Mesenchymal stem cell (in vitro differentiated cells and primary cell): Measurements from ENCODE around the gene MSMO1.

Source experiments
- DNase-seq: peaks from one replicate; pipeline ENCODE4 v3.0.0-alpha.2; 2013
- H2AFZ ChIP-seq: one replicate; pipeline ENCODE4 v1.6.1; 2013; ENCODE audit warnings: low read depth, mild to moderate bottlenecking, control low read depth, inconsistent platforms, low read length, moderate library complexity
- H2AK5ac ChIP-seq: 2 replicates; pipeline ENCODE4 v1.6.1; 2013; ENCODE audit warnings: low read length, moderate library complexity, mild to moderate bottlenecking, inconsistent platforms; ENCODE audit not compliant: severe bottlenecking
- H2BK120ac ChIP-seq: one replicate; pipeline ENCODE4 v1.6.1; 2013; ENCODE audit warnings: low read depth, mild to moderate bottlenecking, inconsistent platforms, low read length, moderate library complexity
- H2BK12ac ChIP-seq, 2 experiments: one replicate each; pipeline ENCODE4 v1.6.1; 2013; ENCODE audit warnings: inconsistent platforms in 2 of 2, low read length in 2 of 2, mild to moderate bottlenecking in 2 of 2, moderate library complexity in 2 of 2, control low read depth in 1 of 2
- H2BK15ac ChIP-seq: one replicate; pipeline ENCODE4 v1.6.1; 2013; ENCODE audit warnings: mild to moderate bottlenecking, low read depth, inconsistent platforms; ENCODE audit not compliant: poor library complexity, severe bottlenecking
- H2BK5ac ChIP-seq: 2 replicates; pipeline ENCODE4 v1.6.1; 2013; ENCODE audit warnings: low read depth, mild to moderate bottlenecking, low read length, control low read depth, inconsistent platforms; ENCODE audit not compliant: poor library complexity, severe bottlenecking
- H3K14ac ChIP-seq, 2 experiments: one replicate each; pipeline ENCODE4 v1.6.1; 2013; ENCODE audit warnings: inconsistent platforms in 2 of 2, low read length in 2 of 2, control low read depth in 1 of 2, mild to moderate bottlenecking in 1 of 2, moderate library complexity in 1 of 2
- H3K18ac ChIP-seq, 2 experiments: one replicate each; pipeline ENCODE4 v1.6.1; 2013; ENCODE audit warnings: inconsistent platforms in 2 of 2, low read length in 2 of 2, control low read depth in 1 of 2, low read depth in 1 of 2, mild to moderate bottlenecking in 1 of 2
- H3K23ac ChIP-seq, 2 experiments: one replicate each; pipeline ENCODE4 v1.6.1; 2013; ENCODE audit warnings: inconsistent platforms in 2 of 2, low read length in 2 of 2, mild to moderate bottlenecking in 2 of 2, moderate library complexity in 2 of 2, control low read depth in 1 of 2
- H3K27ac ChIP-seq: 2 replicates; pipeline ENCODE4 v1.5.1; 2013; ENCODE audit warnings: mild to moderate bottlenecking, moderate library complexity, low read length, control low read depth, inconsistent platforms; ENCODE audit not compliant: poor library complexity, severe bottlenecking
- H3K27me3 ChIP-seq, 2 experiments: 2 replicates each; pipeline versions ENCODE4 v1.6.1 to v1.7.0; 2013; ENCODE audit warnings: low read length in 2 of 2, mild to moderate bottlenecking in 2 of 2, moderate library complexity in 2 of 2, control low read depth in 1 of 2, inconsistent platforms in 1 of 2; ENCODE audit not compliant: control insufficient read depth in 1 of 2, insufficient read depth in 1 of 2
- H3K36me3 ChIP-seq, 2 experiments: 2 replicates each; pipeline versions ENCODE4 v1.6.1 to v1.7.0; 2013; ENCODE audit warnings: low read length in 2 of 2, control low read depth in 1 of 2, inconsistent platforms in 1 of 2, low read depth in 1 of 2, mild to moderate bottlenecking in 1 of 2; ENCODE audit not compliant: insufficient read depth in 2 of 2, control insufficient read depth in 1 of 2
- H3K4ac ChIP-seq, 2 experiments: one replicate each; pipeline ENCODE4 v1.6.1; 2013; ENCODE audit warnings: inconsistent platforms in 2 of 2, low read length in 2 of 2, mild to moderate bottlenecking in 2 of 2, moderate library complexity in 2 of 2, control low read depth in 1 of 2, low read depth in 1 of 2
- H3K4me1 ChIP-seq: 2 replicates; pipeline ENCODE4 v1.6.1; 2013; ENCODE audit warnings: low read depth, low read length, control low read depth; ENCODE audit not compliant: control insufficient read depth, insufficient read depth
- H3K4me2 ChIP-seq: 2 replicates; pipeline ENCODE4 v1.6.1; 2013; ENCODE audit warnings: low read length, mild to moderate bottlenecking, inconsistent platforms; ENCODE audit not compliant: poor library complexity, severe bottlenecking
- H3K4me3 ChIP-seq, 2 experiments: 2 replicates each; pipeline versions ENCODE4 v1.5.1 to v1.7.0; 2013; ENCODE audit warnings: low read length in 2 of 2, mild to moderate bottlenecking in 2 of 2, control low read depth in 1 of 2, low read depth in 1 of 2; ENCODE audit not compliant: insufficient read depth in 1 of 2
- H3K79me1 ChIP-seq: replicated peaks from 2 replicates; pipeline ENCODE4 v1.6.1; 2013; ENCODE audit warnings: mild to moderate bottlenecking, control low read depth, low read length, inconsistent platforms; ENCODE audit not compliant: poor library complexity, severe bottlenecking
- H3K9ac ChIP-seq: 2 replicates; pipeline ENCODE4 v1.7.0; 2013; ENCODE audit warnings: mild to moderate bottlenecking, low read length, moderate library complexity
- H3K9me3 ChIP-seq: 2 replicates; pipeline ENCODE4 v1.7.0; 2013; ENCODE audit warnings: mild to moderate bottlenecking, low read length; ENCODE audit not compliant: control insufficient read depth
- H4K8ac ChIP-seq: one replicate; pipeline ENCODE4 v1.6.1; 2013; ENCODE audit warnings: inconsistent platforms, mild to moderate bottlenecking, low read length, moderate library complexity
- H4K91ac ChIP-seq: one replicate; pipeline ENCODE4 v1.6.1; 2013; ENCODE audit warnings: mild to moderate bottlenecking, low read length, inconsistent platforms
- WGBS: methylation state at CpG from one replicate; pipeline ENCODE4 v1.1.7; 2013; ENCODE audit warnings: mixed read lengths; 5-methylcytosine and 5-hydroxymethylcytosine counted together

The MSMO1 gene

DNA sequence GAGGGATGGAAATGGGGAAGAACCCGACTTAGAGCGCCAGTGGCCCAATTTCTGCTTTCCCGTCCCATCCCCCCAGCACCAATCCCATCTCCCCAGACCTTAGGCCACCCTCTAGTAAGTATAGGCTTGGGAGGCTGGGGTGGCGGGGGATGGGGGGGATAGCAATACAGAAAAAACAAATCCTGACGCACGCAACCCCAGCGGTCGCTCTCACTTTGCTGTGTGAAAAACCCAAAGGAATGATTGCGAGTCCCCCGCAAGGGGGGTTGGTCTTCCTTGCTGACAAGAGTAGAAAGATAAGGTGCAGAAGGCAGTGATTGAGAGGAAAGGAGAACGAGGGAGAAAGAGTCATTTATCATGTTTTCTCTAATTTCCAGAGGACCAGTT lies 52.2 kb downstream of the MSMO1 start:
- no peaks in the 10 kb centered on the region for H3K36me3 ChIP-seq
- H3K4me2 ChIP-seq, result peak overlapping the region; percentile 60
- no peaks in the 10 kb centered on the region for H3K27me3 ChIP-seq
- no peak overlapping the region for H3K18ac ChIP-seq
- H2BK12ac ChIP-seq, result no peak overlapping the region
- no peak overlapping the region for H3K4ac ChIP-seq
- H3K4me3 ChIP-seq, result peak overlapping the region; percentile 77 to 80
- H2BK5ac ChIP-seq, result no peak overlapping the region
- H3K27ac ChIP-seq, result no peak overlapping the region
- no peak overlapping the region for H4K8ac ChIP-seq
- peaks cover 7% of the 10 kb centered on the region for H3K79me1 ChIP-seq
- H3K9me3 ChIP-seq, result no peaks in the 10 kb centered on the region
- no peak overlapping the region for H2BK15ac ChIP-seq
- H2AFZ ChIP-seq, result no peak overlapping the region
- H3K14ac ChIP-seq, result no peak overlapping the region
- peak; percentile 43 for DNase-seq
- peaks cover 3% of the 10 kb centered on the region for H3K4me1 ChIP-seq
- H4K91ac ChIP-seq, result no peak overlapping the region
- no peak overlapping the region for H3K23ac ChIP-seq
- peak overlapping the region; percentile 54 for H2BK120ac ChIP-seq
- peak overlapping the region; percentile 86 for H3K9ac ChIP-seq
- H2AK5ac ChIP-seq, result no peak overlapping the region
- WGBS, result 27% methylated on average over 8 of the region's 11 CpGs

DNA sequence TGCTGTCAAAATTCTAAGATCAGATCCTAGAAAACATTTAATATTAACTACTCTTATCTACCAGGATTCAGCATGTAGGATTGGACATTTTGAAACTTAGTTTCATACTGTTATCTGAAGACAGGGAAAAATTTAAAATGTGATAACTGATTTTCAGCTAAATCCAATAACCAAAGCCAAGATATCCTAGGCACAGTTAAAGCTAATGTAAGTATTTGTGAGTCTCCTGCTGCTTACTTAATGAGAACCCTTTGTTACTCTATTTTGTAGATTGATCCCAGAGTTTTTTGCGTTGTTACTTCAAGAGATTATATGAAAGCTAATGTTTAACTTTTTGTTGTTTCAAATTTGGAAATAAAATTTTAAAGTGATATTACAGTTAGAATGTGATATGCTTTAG lies 53.3 kb downstream of the MSMO1 start:
- Histone ChIP-seq H3K27ac (no peak overlapping the region), H3K79me1 (peaks cover 7% of the 10 kb centered on the region), H3K9ac (no peak overlapping the region), H3K27me3 (no peaks in the 10 kb centered on the region), H2AK5ac (no peak overlapping the region), H3K23ac (no peak overlapping the region), H4K8ac (no peak overlapping the region), H3K9me3 (no peaks in the 10 kb centered on the region), H2BK12ac (no peak overlapping the region), H2BK15ac (no peak overlapping the region), H3K4me1 (peaks cover 3% of the 10 kb centered on the region), H2AFZ (no peak overlapping the region), H3K36me3 (no peaks in the 10 kb centered on the region), H2BK120ac (no peak overlapping the region), H3K4ac (no peak overlapping the region), H3K14ac (no peak overlapping the region), H3K18ac (no peak overlapping the region), H3K4me3 (no peak overlapping the region), H4K91ac (no peak overlapping the region), H3K4me2 (no peak overlapping the region), H2BK5ac (no peak overlapping the region)
- no peak for DNase-seq
- 100% methylated on average over 1 of the region's 1 CpG for WGBS

DNA sequence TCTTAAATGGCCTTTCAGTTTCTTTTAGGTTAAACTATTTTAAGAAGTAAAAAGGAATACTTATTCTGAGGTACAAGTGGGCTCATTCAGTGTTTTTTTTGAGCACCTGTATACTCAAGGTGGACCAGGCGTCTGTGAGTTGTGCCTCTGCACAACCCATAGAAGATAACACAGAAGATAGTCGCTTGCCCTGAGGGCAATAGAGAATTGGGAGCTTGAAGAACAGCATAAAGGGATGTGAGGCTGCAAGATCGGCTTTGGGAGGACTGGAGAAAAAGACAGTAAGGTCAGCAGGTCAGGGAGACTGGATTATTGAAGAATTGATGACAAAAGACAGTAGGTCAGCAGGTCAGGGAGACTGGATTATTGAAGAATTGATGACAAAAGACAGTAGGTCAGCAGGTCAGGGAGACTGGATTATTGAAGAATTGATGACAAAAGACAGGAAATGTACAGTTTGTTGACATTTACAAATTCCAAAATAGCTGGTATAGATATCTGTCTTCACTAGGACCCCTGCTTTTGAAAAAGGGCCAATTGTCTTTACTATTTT lies 54.4 kb downstream of the MSMO1 start:
- Histone ChIP-seq H3K4me2 (no peak overlapping the region), H3K4me1 (peaks cover 3% of the 10 kb centered on the region), H3K4me3 (no peak overlapping the region), H3K36me3 (no peaks in the 10 kb centered on the region), H3K14ac (no peak overlapping the region), H3K79me1 (peaks cover 7% of the 10 kb centered on the region), H3K27ac (no peak overlapping the region), H3K4ac (no peak overlapping the region), H2BK12ac (no peak overlapping the region), H2BK120ac (no peak overlapping the region), H3K27me3 (no peaks in the 10 kb centered on the region), H2BK5ac (no peak overlapping the region), H3K9me3 (no peaks in the 10 kb centered on the region), H3K23ac (no peak overlapping the region), H3K18ac (no peak overlapping the region), H3K9ac (no peak overlapping the region), H2BK15ac (no peak overlapping the region), H4K8ac (no peak overlapping the region), H2AFZ (no peak overlapping the region), H2AK5ac (peak overlapping the region; percentile 72), H4K91ac (no peak overlapping the region)
- WGBS, result 70% methylated on average over 3 of the region's 3 CpGs
- no peak for DNase-seq

DNA sequence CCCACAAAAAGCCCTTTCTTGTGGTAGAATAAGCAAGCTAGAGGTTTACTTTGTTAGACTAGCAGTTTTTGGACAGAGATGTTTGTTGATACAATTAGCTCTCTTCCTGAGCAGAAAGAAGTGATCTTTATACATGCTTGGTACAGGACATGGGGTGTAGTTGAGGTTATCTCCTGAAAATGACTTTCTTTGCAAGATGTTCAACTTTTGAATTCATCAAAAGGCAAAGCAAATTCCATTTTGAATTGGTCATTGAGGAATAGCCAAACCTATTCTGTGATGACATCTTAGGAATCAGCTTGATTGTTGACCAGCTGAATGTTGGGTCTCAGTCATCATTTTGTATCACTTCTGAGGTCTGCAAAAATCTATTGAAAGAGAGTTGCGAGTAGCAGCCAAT lies 55.2 kb downstream of the MSMO1 start:
- Histone ChIP-seq H4K8ac (no peak overlapping the region), H3K27ac (no peak overlapping the region), H3K4me2 (no peak overlapping the region), H2BK12ac (no peak overlapping the region), H3K4ac (no peak overlapping the region), H3K36me3 (no peaks in the 10 kb centered on the region), H2BK15ac (no peak overlapping the region), H3K14ac (no peak overlapping the region), H3K23ac (no peak overlapping the region), H2BK120ac (no peak overlapping the region), H2AK5ac (peak overlapping the region; percentile 24), H3K9me3 (no peaks in the 10 kb centered on the region), H3K4me3 (no peak overlapping the region), H3K4me1 (peaks cover 3% of the 10 kb centered on the region), H3K27me3 (no peaks in the 10 kb centered on the region), H4K91ac (no peak overlapping the region), H3K79me1 (peaks cover 8% of the 10 kb centered on the region), H2AFZ (no peak overlapping the region), H2BK5ac (no peak overlapping the region), H3K18ac (no peak overlapping the region), H3K9ac (no peak overlapping the region)
- no peak for DNase-seq
- 100% methylated on average over 1 of the region's 1 CpG for WGBS
